Cortex of kidney (tissue), 1 donor: ENCODE data around the gene RASAL1.
"Not testable (repeated sequence)": the region's sequence is repeated elsewhere in the genome, so short reads cannot be mapped to it uniquely, and the experiment has no call there.

Source experiments
- DNase-seq: peaks from one replicate; lab custom pipeline; 2025; lab: John Stamatoyannopoulos, UW

Gene RASAL1

GRCh38 chr12:113161415-113162016, 26.0 kb upstream of the RASAL1 start:
- no peak for DNase-seq

- DNase-seq = no peak
Observed at GRCh38 chr12:113159937-113160336, 24.4 kb upstream of the RASAL1 start.

GRCh38 chr12:113158439-113159203, 23.1 kb upstream of the RASAL1 start:
- DNase-seq = no peak

GRCh38 chr12:113157218-113157859, 21.8 kb upstream of the RASAL1 start:
- DNase-seq = no peak

GRCh38 chr12:113155646-113156045, 20.1 kb upstream of the RASAL1 start:
- no peak for DNase-seq

- DNase-seq = no peak
Observed at GRCh38 chr12:113155060-113155459, 19.5 kb upstream of the RASAL1 start.

- DNase-seq = no peak
Observed at GRCh38 chr12:113154351-113154973, 18.9 kb upstream of the RASAL1 start.

- no peak for DNase-seq
Observed at GRCh38 chr12:113152835-113153814, 17.6 kb upstream of the RASAL1 start.

GRCh38 chr12:113152196-113152834, 16.8 kb upstream of the RASAL1 start:
- DNase-seq = no peak

GRCh38 chr12:113151655-113152054, 16.1 kb upstream of the RASAL1 start:
- DNase-seq = no peak

GRCh38 chr12:113149361-113150150, 14.0 kb upstream of the RASAL1 start, which contains the start of gene CFAP73:
Gene CFAP73, plus strand, starts transcription at chr12:113149724. Its CDS starts 134 bp downstream, at chr12:113149858.
- no peak for DNase-seq

GRCh38 chr12:113146999-113147398, 11.4 kb upstream of the RASAL1 start:
- no peak for DNase-seq

- no peak for DNase-seq
Observed at GRCh38 chr12:113145720-113146551, 10.4 kb upstream of the RASAL1 start.

- no peak for DNase-seq
Observed at GRCh38 chr12:113144806-113145205, 9.2 kb upstream of the RASAL1 start.

GRCh38 chr12:113143959-113144358, 8.4 kb upstream of the RASAL1 start:
- DNase-seq = no peak

GRCh38 chr12:113142886-113143332, 7.3 kb upstream of the RASAL1 start:
- no peak for DNase-seq

GRCh38 chr12:113142173-113142885, 6.8 kb upstream of the RASAL1 start:
- DNase-seq = no peak

GRCh38 chr12:113141716-113142115, 6.2 kb upstream of the RASAL1 start:
- DNase-seq = not testable (repeated sequence)
